HepG2 (cell line): ENCODE measurements around the gene SMO. TPM values are rescaled to one million over a fixed set of nuclear protein-coding genes. Genes with fewer than 3 reads are reported as not detected.

Source experiments
- BCL3 ChIP-seq: sonication (generic); formaldehyde crosslinking; IDR thresholded peaks from 2 replicates; pipeline ENCODE4 v1.5.1; 2020; ENCODE audit warnings: mild to moderate bottlenecking, missing genetic modification reagents, moderate library complexity
- CBFB ChIP-seq: sonication (generic); formaldehyde crosslinking; IDR thresholded peaks from 2 replicates; pipeline ENCODE4 v1.4.0; 2020; ENCODE audit warnings: missing genetic modification reagents
- ELF1 ChIP-seq: sonication (generic); formaldehyde crosslinking; IDR thresholded peaks from 2 replicates; pipeline ENCODE4 v1.4.0; 2020; ENCODE audit warnings: missing genetic modification reagents
- HDAC1 ChIP-seq: sonication (generic); formaldehyde crosslinking; IDR thresholded peaks from 2 replicates; pipeline ENCODE4 v1.5.1; 2020; ENCODE audit warnings: mild to moderate bottlenecking, missing genetic modification reagents
- HMG20B ChIP-seq: conservative IDR thresholded peaks from 2 replicates; pipeline ENCODE4 v1.6.1; 2016; ENCODE audit warnings: missing genetic modification reagents, missing compliant biosample characterization
- HNRNPK ChIP-seq: fragments of 200-400 bp; formaldehyde crosslinking; IDR thresholded peaks from 2 replicates; pipeline ENCODE4 v1.6.1; 2018; ENCODE audit warnings: low read length, low read depth, moderate library complexity, mild to moderate bottlenecking; ENCODE audit not compliant: poor library complexity, severe bottlenecking
- KDM3A ChIP-seq: IDR thresholded peaks from 2 replicates; pipeline ENCODE4 v1.6.1; 2018; ENCODE audit warnings: low read depth, missing compliant biosample characterization
- NKX3-1 ChIP-seq: sonication (generic); formaldehyde crosslinking; IDR thresholded peaks from 2 replicates; pipeline ENCODE4 v1.5.0; 2020; ENCODE audit warnings: missing genetic modification reagents
- NR2F1 ChIP-seq, 2 experiments: fragments of 450-650 bp in 1 of 2; formaldehyde crosslinking in 1 of 2; IDR thresholded peaks; 2 replicates each; pipeline versions ENCODE4 v1.5.0 to v1.6.1; 2016 to 2020; ENCODE audit warnings: mild to moderate bottlenecking in 1 of 2, missing compliant biosample characterization in 1 of 2, missing genetic modification reagents in 1 of 2, moderate library complexity in 1 of 2
- PCBP2 ChIP-seq: fragments of 200-400 bp; formaldehyde crosslinking; optimal IDR thresholded peaks from 2 replicates; pipeline ENCODE3; 2018; ENCODE audit warnings: low read length, low read depth; ENCODE audit not compliant: poor library complexity, severe bottlenecking
- RBFOX2 ChIP-seq: fragments of 200-400 bp; formaldehyde crosslinking; IDR thresholded peaks from 2 replicates; pipeline ENCODE4 v1.6.1; 2017; ENCODE audit warnings: low read depth, mild to moderate bottlenecking, low read length
- SKIL ChIP-seq: sonication (generic); formaldehyde crosslinking; IDR thresholded peaks from 2 replicates; pipeline ENCODE4 v1.8.0; 2022; ENCODE audit warnings: missing genetic modification reagents, mild to moderate bottlenecking, moderate library complexity, borderline replicate concordance
- TAF15 ChIP-seq: fragments of 200-400 bp; formaldehyde crosslinking; IDR thresholded peaks from one replicate; pipeline ENCODE4 v1.6.1; 2018; ENCODE audit warnings: mild to moderate bottlenecking, low read depth, low read length; ENCODE audit not compliant: poor library complexity, severe bottlenecking
- THAP11 ChIP-seq: IDR thresholded peaks from 2 replicates; pipeline ENCODE4 v1.6.1; 2016; ENCODE audit warnings: missing biosample characterization, missing genetic modification reagents
- ZNF101 ChIP-seq: sonication (generic); formaldehyde crosslinking; IDR thresholded peaks from 2 replicates; pipeline ENCODE4 v1.4.0; 2020; ENCODE audit warnings: mild to moderate bottlenecking, low read depth, missing genetic modification reagents, borderline replicate concordance
- ZNF484 ChIP-seq: sonication (generic); formaldehyde crosslinking; IDR thresholded peaks from 2 replicates; pipeline ENCODE4 v1.5.1; 2020; ENCODE audit warnings: mild to moderate bottlenecking, low read depth, missing genetic modification reagents, borderline replicate concordance
- polyA plus RNA-seq, 8 experiments: library from polyadenylated mRNA; depleted of rRNA in 3 of 8; stranded (reverse) in 7 of 8; unstranded in 1 of 8; fragments of >200 nt; fragmentation: Illumina TruSeq in 4 of 8; extraction: Trizol in 4 of 8; gene quantifications; 2 replicates each; pipeline versions ENCODE4 v1.2.1 to v1.2.3, GENCODE V29; 2011 to 2016; ENCODE audit warnings: low read depth in 4 of 8, missing spikeins in 1 of 8, mixed read lengths in 1 of 8; ENCODE audit not compliant: insufficient read depth in 1 of 8
- total RNA-seq, 5 experiments: library from RNA; depleted of rRNA; stranded (reverse); fragments of >200 nt; fragmentation: Illumina TruSeq; extraction: Trizol; gene quantifications; 2 replicates each; pipeline ENCODE4 v1.2.3, GENCODE V29; 2016; ENCODE audit warnings: low read depth in 1 of 5
- TF ChIP-seq, protein P1 (sequence below): sonication (generic); formaldehyde crosslinking; IDR thresholded peaks from 2 replicates; pipeline ENCODE4 v1.4.0; 2020; ENCODE audit warnings: missing genetic modification reagents
- TF ChIP-seq, protein P2 (sequence below): sonication (generic); formaldehyde crosslinking; IDR thresholded peaks from 2 replicates; pipeline ENCODE4 v1.8.0; 2022; ENCODE audit warnings: missing genetic modification reagents, low read depth, mild to moderate bottlenecking, borderline replicate concordance
- TF ChIP-seq, protein P3 (sequence below): sonication (generic); formaldehyde crosslinking; IDR thresholded peaks from 2 replicates; pipeline ENCODE4 v1.4.0; 2020; ENCODE audit warnings: missing genetic modification reagents
- TF ChIP-seq, protein P4 (sequence below): sonication (generic); formaldehyde crosslinking; IDR thresholded peaks from 2 replicates; pipeline ENCODE4 v1.5.1; 2020; ENCODE audit warnings: mild to moderate bottlenecking, missing genetic modification reagents, borderline replicate concordance

Gene SMO
- total and polyA plus RNA-seq, 2 of the 13 experiments (the other 11 are each of a cell fraction or from before 2014, with no cell fraction given) = 23.8 to 32.3 TPM

- TF ChIP-seq SKIL (CRISPR knock-in tag) (no peak), KDM3A (CRISPR knock-in tag) (no peak), BCL3 (CRISPR knock-in tag) (no peak), HNRNPK (no peak), TAF15 (no peak), NR2F1 (CRISPR knock-in tag; IDR thresholded peaks at IDR 0.05) (no peak), CBFB (CRISPR knock-in tag) (no peak), HDAC1 (CRISPR knock-in tag) (no peak; the same call in 1 of the 2 replicates), NKX3-1 (CRISPR knock-in tag) (no peak), ZNF101 (CRISPR knock-in tag) (no peak), HMG20B (CRISPR knock-in tag) (no peak), ZNF484 (CRISPR knock-in tag) (no peak), ELF1 (no peak), PCBP2 (no peak), RBFOX2 (no peak), THAP11 (CRISPR knock-in tag) (0 out of 2 replicates have a peak, but pooled peaks have one; percentile 36)
- TF ChIP-seq, protein P1, sequence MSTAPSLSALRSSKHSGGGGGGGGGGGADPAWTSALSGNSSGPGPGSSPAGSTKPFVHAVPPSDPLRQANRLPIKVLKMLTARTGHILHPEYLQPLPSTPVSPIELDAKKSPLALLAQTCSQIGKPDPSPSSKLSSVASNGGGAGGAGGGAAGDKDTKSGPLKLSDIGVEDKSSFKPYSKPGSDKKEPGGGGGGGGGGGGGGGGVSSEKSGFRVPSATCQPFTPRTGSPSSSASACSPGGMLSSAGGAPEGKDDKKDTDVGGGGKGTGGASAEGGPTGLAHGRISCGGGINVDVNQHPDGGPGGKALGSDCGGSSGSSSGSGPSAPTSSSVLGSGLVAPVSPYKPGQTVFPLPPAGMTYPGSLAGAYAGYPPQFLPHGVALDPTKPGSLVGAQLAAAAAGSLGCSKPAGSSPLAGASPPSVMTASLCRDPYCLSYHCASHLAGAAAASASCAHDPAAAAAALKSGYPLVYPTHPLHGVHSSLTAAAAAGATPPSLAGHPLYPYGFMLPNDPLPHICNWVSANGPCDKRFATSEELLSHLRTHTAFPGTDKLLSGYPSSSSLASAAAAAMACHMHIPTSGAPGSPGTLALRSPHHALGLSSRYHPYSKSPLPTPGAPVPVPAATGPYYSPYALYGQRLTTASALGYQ (CRISPR knock-in tag) = no peak
- TF ChIP-seq, protein P2, sequence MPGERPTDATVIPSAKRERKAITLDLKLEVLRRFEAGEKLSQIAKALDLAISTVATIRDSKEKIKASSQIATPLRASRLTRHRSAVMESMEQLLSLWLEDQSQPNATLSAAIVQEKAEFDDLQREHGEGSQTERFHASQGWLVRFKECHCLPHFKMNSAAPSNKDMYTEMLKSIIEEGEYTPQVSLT (CRISPR knock-in tag) = no peak
- TF ChIP-seq, protein P3, sequence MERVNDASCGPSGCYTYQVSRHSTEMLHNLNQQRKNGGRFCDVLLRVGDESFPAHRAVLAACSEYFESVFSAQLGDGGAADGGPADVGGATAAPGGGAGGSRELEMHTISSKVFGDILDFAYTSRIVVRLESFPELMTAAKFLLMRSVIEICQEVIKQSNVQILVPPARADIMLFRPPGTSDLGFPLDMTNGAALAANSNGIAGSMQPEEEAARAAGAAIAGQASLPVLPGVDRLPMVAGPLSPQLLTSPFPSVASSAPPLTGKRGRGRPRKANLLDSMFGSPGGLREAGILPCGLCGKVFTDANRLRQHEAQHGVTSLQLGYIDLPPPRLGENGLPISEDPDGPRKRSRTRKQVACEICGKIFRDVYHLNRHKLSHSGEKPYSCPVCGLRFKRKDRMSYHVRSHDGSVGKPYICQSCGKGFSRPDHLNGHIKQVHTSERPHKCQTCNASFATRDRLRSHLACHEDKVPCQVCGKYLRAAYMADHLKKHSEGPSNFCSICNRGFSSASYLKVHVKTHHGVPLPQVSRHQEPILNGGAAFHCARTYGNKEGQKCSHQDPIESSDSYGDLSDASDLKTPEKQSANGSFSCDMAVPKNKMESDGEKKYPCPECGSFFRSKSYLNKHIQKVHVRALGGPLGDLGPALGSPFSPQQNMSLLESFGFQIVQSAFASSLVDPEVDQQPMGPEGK (CRISPR knock-in tag) = no peak
- TF ChIP-seq, protein P4, sequence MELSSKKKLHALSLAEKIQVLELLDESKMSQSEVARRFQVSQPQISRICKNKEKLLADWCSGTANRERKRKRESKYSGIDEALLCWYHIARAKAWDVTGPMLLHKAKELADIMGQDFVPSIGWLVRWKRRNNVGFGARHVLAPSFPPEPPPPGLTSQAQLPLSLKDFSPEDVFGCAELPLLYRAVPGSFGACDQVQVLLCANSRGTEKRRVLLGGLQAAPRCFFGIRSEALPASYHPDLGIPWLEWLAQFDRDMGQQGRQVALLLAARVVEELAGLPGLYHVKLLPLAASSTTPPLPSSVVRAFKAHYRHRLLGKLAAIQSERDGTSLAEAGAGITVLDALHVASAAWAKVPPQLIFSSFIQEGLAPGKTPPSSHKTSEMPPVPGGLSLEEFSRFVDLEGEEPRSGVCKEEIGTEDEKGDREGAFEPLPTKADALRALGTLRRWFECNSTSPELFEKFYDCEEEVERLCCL (CRISPR knock-in tag) = no peak
Observed at GRCh38 chr7:129213828-129214227, 25.4 kb downstream of the SMO start (continued).
